A549 (cell line): ENCODE results near the gene RPS23. TPM values are rescaled to one million over a fixed set of nuclear protein-coding genes. Genes with fewer than 3 reads are reported as not detected.

Experiments used
- ATAC-seq, 2 experiments: fragments of 200-7000 bp in 1 of 2; fragments of >200 bp in 1 of 2; cut with Nextera tagmentation in 1 of 2; cut with Tn5 transposase in 1 of 2; 3 replicates each; pipeline versions ENCODE4 v1.8.0 to v1.9.1; 2018 to 2020; ENCODE audit warnings: mild to moderate bottlenecking in 1 of 2, moderate library complexity in 1 of 2
- CTCF ChIA-PET: fragments of 300-600 bp; sonication (Branson Sonifier 250); formaldehyde crosslinking; extraction: SDS; loops from one replicate; lab custom pipeline; 2021; ENCODE audit warnings: antibody characterized with exemption, inconsistent platforms; lab: Yijun Ruan, JAX
- POLR2A ChIA-PET: fragments of 350-600 bp; formaldehyde crosslinking; extraction: SDS; loops from one replicate; lab custom pipeline; 2021; ENCODE audit warnings: antibody characterized with exemption, inconsistent platforms; lab: Yijun Ruan, JAX
- DNase-seq, 2 experiments: peaks; one replicate each; pipeline versions ENCODE4 v3.0.0 to v3.0.0-alpha.2; 2011 to 2016; ENCODE audit warnings: low read depth in 1 of 2, low spot score in 1 of 2
- FAIRE-seq: peaks from 2 replicates; lab custom pipeline; 2011; peaks lifted over from hg19 to GRCh38; lab: Jason Lieb, UNC
- H3K27ac ChIP-seq, 2 experiments: fragments of >200 bp; sonication (Bioruptor Twin); formaldehyde crosslinking; 3 replicates each; pipeline ENCODE4 v1.5.1; 2016 to 2017
- H3K4me1 ChIP-seq: fragments of >200 bp; sonication (Bioruptor Twin); formaldehyde crosslinking; 3 replicates; pipeline ENCODE4 v1.6.1; 2016
- H3K4me2 ChIP-seq: fragments of >200 bp; sonication (Bioruptor Twin); formaldehyde crosslinking; 3 replicates; pipeline ENCODE4 v1.6.1; 2016
- H3K4me3 ChIP-seq: fragments of >200 bp; sonication (Bioruptor Twin); formaldehyde crosslinking; 3 replicates; pipeline ENCODE4 v1.5.1; 2016
- H3K9me3 ChIP-seq: fragments of >200 bp; sonication (Bioruptor Twin); formaldehyde crosslinking; 3 replicates; pipeline ENCODE4 v1.6.1; 2016
- BCL3 ChIP-seq: fragments of >200 bp; sonication (Bioruptor Twin); formaldehyde crosslinking; IDR thresholded peaks from 3 replicates; pipeline ENCODE4 v1.6.1; 2016
- CBX2 ChIP-seq: fragments of 200-600 bp; sonication (generic); IDR thresholded peaks from 2 replicates; pipeline ENCODE4 v1.6.1; 2016; ENCODE audit warnings: low read depth, mild to moderate bottlenecking, borderline replicate concordance
- CHD2 ChIP-seq: fragments of 150-350 bp; IDR thresholded peaks from 2 replicates; pipeline ENCODE4 v1.6.1; 2014; ENCODE audit warnings: low read length; ENCODE audit not compliant: partially characterized antibody
- EHMT2 ChIP-seq: fragments of 200-600 bp; sonication (generic); IDR thresholded peaks from 2 replicates; pipeline ENCODE4 v1.6.1; 2016; ENCODE audit warnings: antibody characterized with exemption, low read depth, mild to moderate bottlenecking, moderate library complexity
- ELK1 ChIP-seq: fragments of 150-350 bp; IDR thresholded peaks from 2 replicates; pipeline ENCODE4 v1.6.1; 2014; ENCODE audit warnings: low read depth, mild to moderate bottlenecking, low read length
- EP300 ChIP-seq, 2 experiments: fragments of >200 bp; sonication (Bioruptor Twin); formaldehyde crosslinking; IDR thresholded peaks; 2 replicates in 1 of 2; 3 replicates in 1 of 2; pipeline ENCODE4 v1.6.1; 2016 to 2017
- FOSL2 ChIP-seq, 2 experiments: fragments of 450-650 bp in 1 of 2; fragments of >200 bp in 1 of 2; sonication (Bioruptor Twin) in 1 of 2; formaldehyde crosslinking; IDR thresholded peaks; 2 replicates each; pipeline versions ENCODE4 v1.5.0 to v1.6.1; 2016 to 2020; ENCODE audit warnings: mild to moderate bottlenecking in 1 of 2, moderate library complexity in 1 of 2
- HDAC2 ChIP-seq: fragments of 200-600 bp; sonication (generic); IDR thresholded peaks from 2 replicates; pipeline ENCODE4 v1.6.1; 2016
- HMGXB4 ChIP-seq: fragments of 250-450 bp; sonication (Bioruptor Pico); IDR thresholded peaks from 2 replicates; pipeline ENCODE4 v1.5.0; 2021; ENCODE audit warnings: mild to moderate bottlenecking, moderate library complexity, borderline replicate concordance
- JUNB ChIP-seq: fragments of >200 bp; sonication (Bioruptor Twin); formaldehyde crosslinking; IDR thresholded peaks from 2 replicates; pipeline ENCODE4 v1.6.1; 2016
- KDM1A ChIP-seq: fragments of 200-600 bp; sonication (generic); IDR thresholded peaks from 2 replicates; pipeline ENCODE4 v1.6.1; 2016; ENCODE audit warnings: low read depth, mild to moderate bottlenecking
- MAX ChIP-seq: IDR thresholded peaks from 2 replicates; pipeline ENCODE4 v1.6.1; 2012
- MAZ ChIP-seq: fragments of 150-350 bp; IDR thresholded peaks from 2 replicates; pipeline ENCODE4 v1.6.1; 2014; ENCODE audit warnings: antibody characterized with exemption, low read depth, low read length, borderline replicate concordance
- NR3C1 ChIP-seq: fragments of >200 bp; sonication (Bioruptor Twin); formaldehyde crosslinking; IDR thresholded peaks from 3 replicates; pipeline ENCODE4 v1.6.1; 2017
- PHF8 ChIP-seq: fragments of 200-600 bp; sonication (generic); IDR thresholded peaks from 2 replicates; pipeline ENCODE4 v1.6.1; 2016; ENCODE audit warnings: low read depth, mild to moderate bottlenecking, antibody characterized with exemption, moderate library complexity, borderline replicate concordance
- RAD21 ChIP-seq, 2 experiments: fragments of >200 bp in 1 of 2; sonication (Bioruptor Twin) in 1 of 2; formaldehyde crosslinking in 1 of 2; IDR thresholded peaks in 1 of 2; conservative IDR thresholded peaks in 1 of 2; 2 replicates in 1 of 2; 3 replicates in 1 of 2; pipeline ENCODE4 v1.6.1; 2012 to 2018; ENCODE audit warnings: inconsistent platforms in 1 of 2
- RARB ChIP-seq: fragments of 250-450 bp; sonication (Bioruptor Pico); IDR thresholded peaks from 2 replicates; pipeline ENCODE4 v1.8.0; 2021; ENCODE audit warnings: mild to moderate bottlenecking, moderate library complexity
- RFX5 ChIP-seq: fragments of 450-650 bp; IDR thresholded peaks from 2 replicates; pipeline ENCODE4 v1.7.1; 2014; ENCODE audit warnings: antibody characterized with exemption, mild to moderate bottlenecking, moderate library complexity
- RNF2 ChIP-seq: fragments of 200-600 bp; sonication (generic); IDR thresholded peaks from 2 replicates; pipeline ENCODE4 v1.6.1; 2016; ENCODE audit warnings: low read depth, mild to moderate bottlenecking, antibody characterized with exemption, moderate library complexity, borderline replicate concordance
- USF2 ChIP-seq: fragments of 450-650 bp; IDR thresholded peaks from 2 replicates; pipeline ENCODE4 v1.6.1; 2014; ENCODE audit warnings: antibody characterized with exemption
- ZFP36 ChIP-seq: fragments of 450-650 bp; IDR thresholded peaks from 2 replicates; pipeline ENCODE4 v1.6.1; 2014; ENCODE audit warnings: borderline replicate concordance; ENCODE audit not compliant: partially characterized antibody
- ZNF302 ChIP-seq: fragments of 250-450 bp; sonication (Bioruptor Pico); IDR thresholded peaks from 2 replicates; pipeline ENCODE4 v1.9.0; 2021; ENCODE audit warnings: inconsistent platforms, mild to moderate bottlenecking, moderate library complexity
- ZSCAN20 ChIP-seq: fragments of 250-450 bp; sonication (Bioruptor Pico); IDR thresholded peaks from 2 replicates; pipeline ENCODE4 v1.8.0; 2022; ENCODE audit warnings: mild to moderate bottlenecking, moderate library complexity
- WGBS: methylation state at CpG from one replicate; pipeline ENCODE4 v1.1.6; 2017; ENCODE audit errors: missing lambda C conversion rate; 5-methylcytosine and 5-hydroxymethylcytosine counted together
- polyA plus RNA-seq, 4 experiments: library from polyadenylated mRNA; depleted of rRNA in 3 of 4; stranded (reverse); fragments of >200 nt; fragmentation: RNase III in 1 of 4; extraction: RNeasy Plus Mini Kit Qiagen cat#74134 plus additional on column Dnase treatment in 1 of 4; gene quantifications; 2 replicates in 3 of 4; 3 replicates in 1 of 4; pipeline ENCODE4 v1.2.3, GENCODE V29; 2011 to 2017

RPS23 gene
- polyA plus RNA-seq, 2 of the 4 experiments (the other 2 are of a cell fraction), result 4,112 to 5,033 TPM

GRCh38 chr5:82257729-82258128 lies 20.4 kb downstream of the RPS23 start (continued):
- no peak for TF ChIP-seq HMGXB4
- no peak for TF ChIP-seq JUNB
- no peak for TF ChIP-seq RARB
- no peak for TF ChIP-seq HDAC2
- no peak for TF ChIP-seq FOSL2 (IDR thresholded peaks at IDR 0.05)
- no peak for TF ChIP-seq FOSL2 (CRISPR knock-in tag; IDR thresholded peaks at IDR 0.05)

GRCh38 chr5:82257247-82257646 lies 20.9 kb downstream of the RPS23 start:
- no peak for TF ChIP-seq MAX
- TF ChIP-seq ZFP36, result no peak
- TF ChIP-seq RARB, result no peak
- TF ChIP-seq RAD21 (conservative IDR thresholded peaks at IDR 0.05 in 1 of 2, IDR thresholded peaks at IDR 0.05 in 1 of 2), result no peak
- no peak for TF ChIP-seq ELK1
- no peak for TF ChIP-seq USF2
- TF ChIP-seq CHD2, result no peak
- no peak for TF ChIP-seq KDM1A
- TF ChIP-seq NR3C1, result no peak
- no peak for TF ChIP-seq MAZ
- no peak for TF ChIP-seq BCL3
- TF ChIP-seq RNF2, result no peak
- no peak for TF ChIP-seq PHF8
- no peak for TF ChIP-seq RFX5
- TF ChIP-seq EP300 (IDR thresholded peaks at IDR 0.05), result no peak
- no peak for TF ChIP-seq ZNF302 (CRISPR knock-in tag)
- no peak for TF ChIP-seq CBX2
- TF ChIP-seq ZSCAN20 (CRISPR knock-in tag), result no peak
- TF ChIP-seq EHMT2, result no peak
- Histone ChIP-seq H3K9me3 (no peaks in the 10 kb centered on the region), H3K4me3 (no peak overlapping the region), H3K4me2 (no peak overlapping the region), H3K27ac (no peak overlapping the region), H3K4me1 (no peaks in the 10 kb centered on the region)
- FAIRE-seq, result no peak
- no peak for DNase-seq
- CTCF ChIA-PET, result interaction anchor here (1.1 to 2.1 kb wide), 2 partner anchors 13 to 17 kb away, joined by 3 to 6 read pairs; no protein-coding TSS in a partner anchor
- POLR2A ChIA-PET, result interaction anchor here (0.7 kb wide), 1 partner anchor 69 kb away, joined by 3 read pairs; no protein-coding TSS in a partner anchor
- 79% methylated on average over 2 of the region's 2 CpGs for WGBS
- no peak for ATAC-seq
